PC-3 (cell line): ENCODE measurements around the gene ACSBG1.

Experiments used
- CTCF ChIP-seq: fragments of 300-600 bp; sonication (generic); conservative IDR thresholded peaks from 2 replicates; pipeline ENCODE4 v1.5.1; 2017; ENCODE audit warnings: antibody characterized with exemption, low read depth, mild to moderate bottlenecking, low read length
- EZH2 ChIP-seq: fragments of 300-600 bp; sonication (generic); IDR thresholded peaks from one replicate; pipeline ENCODE4 v1.6.1; 2017; ENCODE audit warnings: antibody characterized with exemption, mild to moderate bottlenecking, low read length; ENCODE audit not compliant: unreplicated experiment
- EZH2phosphoT487 ChIP-seq: fragments of 300-600 bp; sonication (generic); IDR thresholded peaks from 2 replicates; pipeline ENCODE4 v1.6.1; 2018; ENCODE audit warnings: mild to moderate bottlenecking, antibody characterized with exemption, low read length, borderline replicate concordance

- TF ChIP-seq EZH2phosphoT487 (no peak), CTCF (peak; percentile 90), EZH2 (no peak)
These were observed 38.6 kb downstream of the ACSBG1 start for GRCh38 chr15:78195735-78196201.
